ENCODE results near the gene LRRC58. TPM values are rescaled to one million over a fixed set of nuclear protein-coding genes. Genes with fewer than 3 reads are reported as not detected.

Gene LRRC58
- total RNA-seq (ENCODE audit: low replicate concordance): 9.5 and 12.6 TPM in 2 replicates

DNA sequence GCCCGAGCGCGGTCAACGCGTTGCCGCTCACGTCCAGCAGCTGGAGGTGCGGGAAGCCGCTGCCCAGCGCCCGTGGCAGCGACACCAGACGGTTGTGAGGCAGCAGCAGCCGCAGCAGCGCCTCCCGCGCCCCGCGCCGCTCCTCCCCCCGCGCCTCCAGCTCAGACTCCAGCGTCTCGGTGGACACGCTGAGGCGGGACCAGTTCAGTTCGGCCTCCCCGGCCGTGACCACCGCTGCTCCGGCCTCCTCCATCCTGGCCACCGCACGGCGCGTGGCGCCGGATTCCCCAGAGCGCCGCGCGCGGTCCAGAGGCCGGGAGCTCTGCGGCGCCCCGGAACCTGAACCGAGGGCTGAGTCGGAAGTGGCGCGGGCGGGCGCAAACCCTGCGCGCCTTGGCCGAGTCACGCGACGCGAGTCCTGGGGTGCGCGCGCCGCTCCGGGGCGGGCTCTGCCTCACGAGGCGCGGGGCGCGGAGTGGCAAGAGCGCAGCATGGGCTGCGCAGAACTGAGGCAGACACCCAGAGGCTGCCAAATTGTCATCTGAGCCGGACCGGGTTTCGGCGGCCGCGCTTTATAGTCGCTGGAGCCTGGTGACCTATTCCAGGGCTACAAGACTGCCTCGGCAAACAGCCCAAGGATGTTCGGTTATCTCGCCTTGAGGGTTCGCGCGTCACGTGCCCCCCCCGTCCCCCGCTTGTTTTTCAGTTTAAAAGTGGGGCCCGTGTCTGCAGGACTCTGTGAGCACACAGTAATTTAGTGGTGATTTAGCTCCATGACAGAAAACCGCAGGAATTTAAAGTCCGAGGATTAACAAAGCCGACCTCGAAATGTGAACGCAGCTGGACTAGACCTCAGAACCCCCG lies at the start of gene LRRC58:
LRRC58 (minus strand) TSS at position 364 of the 864 bp plus-strand sequence; CDS start at position 253, 111 bp downstream.

DNA sequence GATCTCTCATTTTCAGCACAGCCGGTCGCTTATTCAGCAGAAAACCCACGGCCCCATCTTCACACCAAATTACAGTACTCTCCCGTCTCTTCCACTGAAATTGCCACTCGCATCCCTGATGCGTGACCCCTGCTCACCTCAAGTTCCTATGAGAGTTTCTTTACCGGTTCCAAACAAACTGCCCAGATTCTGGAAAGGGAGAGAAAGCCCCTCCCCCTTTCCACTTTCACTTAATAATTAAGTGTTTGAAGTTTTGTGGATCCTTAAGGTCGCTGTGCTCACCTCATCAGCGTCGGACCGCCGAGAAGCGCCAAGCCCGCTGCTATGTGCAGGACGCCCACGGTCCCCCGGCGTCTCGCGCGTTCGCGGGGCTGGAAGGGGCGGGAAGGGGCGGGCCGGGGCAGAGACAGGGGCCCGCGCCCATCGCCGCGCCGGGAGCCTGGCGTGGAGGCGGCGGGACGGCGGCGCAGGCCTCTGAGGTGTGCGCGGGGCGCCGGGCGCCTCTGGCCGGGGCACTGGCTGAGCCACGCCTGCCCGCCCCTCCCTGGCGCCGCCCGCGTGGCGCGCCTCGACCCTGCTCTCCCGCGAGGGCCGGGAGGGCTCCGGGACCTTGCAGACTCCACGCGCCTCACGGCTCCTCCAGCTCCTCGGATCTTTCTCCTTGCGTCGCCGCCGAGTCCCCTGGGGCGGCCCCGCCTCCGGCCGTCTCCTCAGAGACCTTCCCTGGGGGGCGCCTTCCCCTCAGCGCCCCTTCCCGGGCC lies 64.2 kb downstream of the LRRC58 start, which contains the start of gene GPR156:
GPR156 (minus strand) TSS at position 476 of the 761 bp plus-strand sequence. CDS start 41,124 bp downstream, outside the sequence.

Other genes with a start within 250 kb of the LRRC58 start
- 0.23 TPM in 2 replicates for gene GPR156, start 64.1 kb downstream of the LRRC58 start, total RNA-seq (ENCODE audit: low replicate concordance)
- gene FSTL1, start 101.6 kb upstream of the LRRC58 start, total RNA-seq (ENCODE audit: low replicate concordance): 822 and 852 TPM in 2 replicates
- 15.3 and 44.0 TPM in 2 replicates for gene NDUFB4, start 247.0 kb upstream of the LRRC58 start, total RNA-seq (ENCODE audit: low replicate concordance)

Data from smooth muscle cell of the coronary artery (primary cell).